ENCODE measurements around the gene CBFA2T3.
"Not testable (repeated sequence)": the region's sequence is repeated elsewhere in the genome, so short reads cannot be mapped to it uniquely, and the experiment has no call there.

Gene CBFA2T3

GRCh38 chr16:88894681-88895300, 82.2 kb downstream of the CBFA2T3 start:
- no peak for DNase-seq

- not testable (repeated sequence) for DNase-seq
Measured at GRCh38 chr16:88894266-88894665, 82.7 kb downstream of the CBFA2T3 start.

- DNase-seq, result peak in 1 of 58 donors; percentile 5
Measured at GRCh38 chr16:88893127-88893968, 83.7 kb downstream of the CBFA2T3 start.

GRCh38 chr16:88892065-88892464, 84.9 kb downstream of the CBFA2T3 start:
- no peak for DNase-seq

- DNase-seq, result no peak
Measured at GRCh38 chr16:88891083-88891482, 85.9 kb downstream of the CBFA2T3 start.

- DNase-seq, result not testable (repeated sequence)
Measured at GRCh38 chr16:88889702-88890352, 87.2 kb downstream of the CBFA2T3 start.

- no peak for DNase-seq
Measured at GRCh38 chr16:88888461-88889387, 88.3 kb downstream of the CBFA2T3 start.

GRCh38 chr16:88888057-88888456, 89.0 kb downstream of the CBFA2T3 start:
- no peak for DNase-seq

GRCh38 chr16:88886845-88887521, 90.0 kb downstream of the CBFA2T3 start:
- DNase-seq, result no peak

GRCh38 chr16:88886420-88886844, 90.6 kb downstream of the CBFA2T3 start:
- DNase-seq, result no peak

- DNase-seq, result no peak
Measured at GRCh38 chr16:88885693-88886280, 91.2 kb downstream of the CBFA2T3 start.

- no peak for DNase-seq
Measured at GRCh38 chr16:88884569-88885271, 92.3 kb downstream of the CBFA2T3 start.

- DNase-seq, result peak in 12 of 58 donors; percentile 7 to 36 (median 16)
Measured at GRCh38 chr16:88883946-88884345, 93.1 kb downstream of the CBFA2T3 start.

GRCh38 chr16:88883117-88883895, 93.7 kb downstream of the CBFA2T3 start:
- DNase-seq, result peak in 1 of 58 donors; percentile 9

GRCh38 chr16:88882358-88883030, 94.5 kb downstream of the CBFA2T3 start:
- DNase-seq, result peak in 1 of 58 donors; percentile 54

GRCh38 chr16:88881675-88882357, 95.2 kb downstream of the CBFA2T3 start:
- no peak for DNase-seq

GRCh38 chr16:88881007-88881615, 95.9 kb downstream of the CBFA2T3 start:
- no peak for DNase-seq
